HepG2 (cell line): ENCODE data around the gene ZNF691. TPM values are rescaled to one million over a fixed set of nuclear protein-coding genes. Genes with fewer than 3 reads are reported as not detected.

Experiments used
- ELF4 ChIP-seq: sonication (generic); formaldehyde crosslinking; IDR thresholded peaks from 2 replicates; pipeline ENCODE4 v1.5.0; 2020; ENCODE audit warnings: missing genetic modification reagents, mild to moderate bottlenecking, moderate library complexity, borderline replicate concordance
- POGK ChIP-seq: sonication (generic); formaldehyde crosslinking; conservative IDR thresholded peaks from 2 replicates; pipeline ENCODE4 v1.8.0; 2022; ENCODE audit warnings: mild to moderate bottlenecking, moderate library complexity, missing genetic modification reagents
- RARG ChIP-seq: sonication (generic); formaldehyde crosslinking; IDR thresholded peaks from 2 replicates; pipeline ENCODE4 v1.4.0; 2020; ENCODE audit warnings: low read depth, mild to moderate bottlenecking, missing genetic modification reagents
- TRIM22 ChIP-seq: fragments of 450-650 bp; IDR thresholded peaks from 2 replicates; pipeline ENCODE4 v1.6.1; 2017
- ZBTB26 ChIP-seq: IDR thresholded peaks from 2 replicates; pipeline ENCODE4 v1.6.1; 2016; ENCODE audit warnings: missing compliant biosample characterization, missing genetic modification reagents, borderline replicate concordance
- ZKSCAN5 ChIP-seq: sonication (generic); formaldehyde crosslinking; IDR thresholded peaks from 2 replicates; pipeline ENCODE4 v1.5.1; 2020; ENCODE audit warnings: mild to moderate bottlenecking, missing genetic modification reagents
- ZNF816 ChIP-seq: sonication (generic); formaldehyde crosslinking; IDR thresholded peaks from 2 replicates; pipeline ENCODE4 v1.8.0; 2022; ENCODE audit warnings: missing genetic modification reagents, mild to moderate bottlenecking, borderline replicate concordance
- polyA plus RNA-seq, 8 experiments: library from polyadenylated mRNA; depleted of rRNA in 3 of 8; stranded (reverse) in 7 of 8; unstranded in 1 of 8; fragments of >200 nt; fragmentation: Illumina TruSeq in 4 of 8; extraction: Trizol in 4 of 8; gene quantifications; 2 replicates each; pipeline versions ENCODE4 v1.2.1 to v1.2.3, GENCODE V29; 2011 to 2016; ENCODE audit warnings: low read depth in 4 of 8, missing spikeins in 1 of 8, mixed read lengths in 1 of 8; ENCODE audit not compliant: insufficient read depth in 1 of 8
- total RNA-seq, 5 experiments: library from RNA; depleted of rRNA; stranded (reverse); fragments of >200 nt; fragmentation: Illumina TruSeq; extraction: Trizol; gene quantifications; 2 replicates each; pipeline ENCODE4 v1.2.3, GENCODE V29; 2016; ENCODE audit warnings: low read depth in 1 of 5

The ZNF691 gene
- total and polyA plus RNA-seq, 2 of the 13 experiments (the other 11 are each of a cell fraction or from before 2014, with no cell fraction given) = 7.6 to 7.8 TPM

GRCh38 chr1:42815941-42816584, 30.4 kb upstream of the ZNF691 start (continued):
- no peak for TF ChIP-seq ZBTB26 (CRISPR knock-in tag)
- no peak for TF ChIP-seq TRIM22
- TF ChIP-seq POGK (CRISPR knock-in tag) = 0 out of 2 replicates have a peak, but pooled peaks have one; percentile 34
- peak; percentile 83 for TF ChIP-seq ZKSCAN5
- no peak for TF ChIP-seq ELF4
- no peak for TF ChIP-seq RARG (CRISPR knock-in tag)
- TF ChIP-seq ZNF816 = no peak
- TF ChIP-seq, all 625 proteins: peak for 4
